HG02852 (cell line): ENCODE results near the gene ZNF358.

ENCODE experiments used
- ATAC-seq: cut with Tn5 transposase; IDR thresholded peaks from one replicate; pipeline ENCODE4 v1.9.1; 2021; ENCODE audit warnings: mild to moderate bottlenecking, moderate library complexity; ENCODE audit not compliant: unreplicated experiment

ZNF358 gene

DNA sequence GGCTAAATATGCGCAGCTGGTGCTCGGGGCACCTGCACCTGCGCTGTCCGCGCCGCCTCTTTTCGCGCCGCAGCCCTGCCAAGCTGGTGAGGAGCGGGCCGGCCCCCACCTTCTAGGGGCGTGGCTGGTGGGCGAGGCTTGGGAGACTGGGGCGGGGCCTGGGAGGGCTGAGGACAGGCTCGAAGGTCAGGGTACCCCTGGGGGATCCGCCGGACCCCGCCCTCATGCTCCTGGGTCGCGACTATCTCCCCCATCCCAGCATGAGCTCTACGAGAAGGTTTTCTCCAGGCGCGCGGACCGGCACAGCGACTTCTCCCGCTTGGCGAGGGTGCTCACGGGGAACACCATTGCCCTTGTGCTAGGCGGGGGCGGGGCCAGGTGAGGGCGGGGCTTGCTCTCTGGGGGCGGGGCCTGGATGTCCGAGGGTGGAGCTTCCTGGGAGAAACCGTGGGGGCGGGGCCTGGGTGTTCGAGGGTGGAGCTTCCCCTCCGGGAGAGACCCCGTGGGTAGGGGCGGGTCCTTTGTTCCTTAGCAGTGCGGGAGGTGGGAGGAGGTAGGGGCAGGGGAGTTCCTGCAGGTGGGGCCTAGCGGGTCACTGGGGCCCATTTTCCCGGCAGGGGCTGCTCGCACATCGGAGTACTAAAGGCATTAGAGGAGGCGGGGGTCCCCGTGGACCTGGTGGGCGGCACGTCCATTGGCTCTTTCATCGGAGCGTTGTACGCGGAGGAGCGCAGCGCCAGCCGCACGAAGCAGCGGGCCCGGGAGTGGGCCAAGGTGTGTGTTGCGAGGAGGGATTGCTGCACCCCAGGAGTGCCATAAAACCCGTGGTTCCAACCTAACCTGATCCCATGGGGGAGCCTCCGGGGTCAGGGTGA is 39.3 kb downstream of the ZNF358 start:
- ATAC-seq = no peak

DNA sequence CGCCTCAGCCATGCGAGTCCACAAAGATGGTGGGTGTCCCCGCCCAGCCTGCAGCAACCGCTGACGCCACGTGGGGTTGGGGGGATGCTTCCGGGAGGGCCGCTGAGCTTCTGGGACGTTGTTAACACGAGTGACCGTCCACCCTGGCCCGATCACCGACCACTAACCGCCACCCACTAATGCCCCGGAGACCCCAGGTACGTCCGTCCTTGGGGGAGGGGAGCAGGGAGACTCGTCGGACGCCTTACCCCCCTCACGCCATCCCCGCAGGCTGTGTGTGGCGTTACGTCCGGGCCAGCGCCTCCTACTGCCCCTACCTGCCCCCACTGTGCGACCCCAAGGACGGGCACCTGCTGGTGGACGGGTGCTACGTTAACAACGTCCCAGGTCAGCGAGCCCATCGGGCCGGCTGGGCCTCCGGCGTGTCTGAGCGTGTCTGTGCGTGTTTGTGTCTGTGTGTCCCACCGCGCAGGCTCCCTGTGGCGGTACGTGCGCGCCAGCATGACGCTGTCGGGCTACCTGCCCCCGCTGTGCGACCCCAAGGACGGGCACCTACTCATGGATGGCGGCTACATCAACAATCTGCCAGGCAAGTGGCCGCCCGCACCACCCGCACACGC is 40.9 kb downstream of the ZNF358 start:
- no peak for ATAC-seq

DNA sequence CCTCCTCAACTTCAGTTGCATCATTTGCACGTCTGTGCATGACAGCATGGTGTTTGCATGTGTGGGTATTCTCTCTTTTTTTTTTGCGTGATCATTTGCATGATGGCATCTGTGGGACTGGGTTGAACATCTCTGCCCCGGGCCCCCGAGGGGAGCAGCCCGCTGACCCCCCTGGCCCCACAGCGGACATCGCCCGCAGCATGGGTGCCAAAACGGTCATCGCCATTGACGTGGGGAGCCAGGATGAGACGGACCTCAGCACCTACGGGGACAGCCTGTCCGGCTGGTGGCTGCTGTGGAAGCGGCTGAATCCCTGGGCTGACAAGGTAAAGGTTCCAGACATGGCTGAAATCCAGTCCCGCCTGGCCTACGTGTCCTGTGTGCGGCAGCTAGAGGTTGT is 42.8 kb downstream of the ZNF358 start:
- ATAC-seq = no peak

DNA sequence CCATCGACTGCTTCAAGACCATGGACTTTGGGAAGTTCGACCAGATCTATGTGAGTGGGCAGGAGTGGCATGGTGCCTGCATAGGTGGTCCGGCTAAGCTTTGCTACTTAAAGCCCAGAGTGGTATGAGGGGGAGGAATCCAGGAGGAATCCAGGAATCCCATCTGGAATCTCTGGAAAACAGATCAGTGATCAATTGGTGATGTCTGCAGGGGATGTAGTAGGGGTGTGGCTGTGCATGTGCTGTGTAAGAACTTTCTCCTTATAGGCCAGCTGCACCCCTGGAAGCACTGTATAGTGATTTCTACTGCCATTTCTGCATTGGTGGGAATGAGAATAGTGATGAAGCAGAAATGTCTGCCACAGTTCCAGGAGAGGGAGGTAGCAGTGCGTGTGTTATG is 43.2 kb downstream of the ZNF358 start:
- ATAC-seq = no peak

GRCh38 chr19:7560255-7560654 is 44.4 kb downstream of the ZNF358 start:
- ATAC-seq = no peak

DNA sequence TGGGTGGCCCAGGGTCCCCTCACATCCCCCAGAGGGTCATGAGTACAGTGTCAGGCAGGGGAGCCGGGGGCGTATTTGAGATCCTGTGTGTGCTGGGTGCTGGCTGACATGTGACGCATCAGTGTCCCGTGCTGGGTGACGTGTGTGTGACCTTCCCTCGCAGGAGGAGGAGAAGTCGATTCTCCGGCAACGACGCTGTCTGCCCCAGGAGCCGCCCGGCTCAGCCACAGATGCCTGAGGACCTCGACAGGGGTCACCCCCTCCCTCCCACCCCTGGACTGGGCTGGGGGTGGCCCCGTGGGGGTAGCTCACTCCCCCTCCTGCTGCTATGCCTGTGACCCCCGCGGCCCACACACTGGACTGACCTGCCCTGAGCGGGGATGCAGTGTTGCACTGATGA is 45.4 kb downstream of the ZNF358 start:
- ATAC-seq = no peak

DNA sequence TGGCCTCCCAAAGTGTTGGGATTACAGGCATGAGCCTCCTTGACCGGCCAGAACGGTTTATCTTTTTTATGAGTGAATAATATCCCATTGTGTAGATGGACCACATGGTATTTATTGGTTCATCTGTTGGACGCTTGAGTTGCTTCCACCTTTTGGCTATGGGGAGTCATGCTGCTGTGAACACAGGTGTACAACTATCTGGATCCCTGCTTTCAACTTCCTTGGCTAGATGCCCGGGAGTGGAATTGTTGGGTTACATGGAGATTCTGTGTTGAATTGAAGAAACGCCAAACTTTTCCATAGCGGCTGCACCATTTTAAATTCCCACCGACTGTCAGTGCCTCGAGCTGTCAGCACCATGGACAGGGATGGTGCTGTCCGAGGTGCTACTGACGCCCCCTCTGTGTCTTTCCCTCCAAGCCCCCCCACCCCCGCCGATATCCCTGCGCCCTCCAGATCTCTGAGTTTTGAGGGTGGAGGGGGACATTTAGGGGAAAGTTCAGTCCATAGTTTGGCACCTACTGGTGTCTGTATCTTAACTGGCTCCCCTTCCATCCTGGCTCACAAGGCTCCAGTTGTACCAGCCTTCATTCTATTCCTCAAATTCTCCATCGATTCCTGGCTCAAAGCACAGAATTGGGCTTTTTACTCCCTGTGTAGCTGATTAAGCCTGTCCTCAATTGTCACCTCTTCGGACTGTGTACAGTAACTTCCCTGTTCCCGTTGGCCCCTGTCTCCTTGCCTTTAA is 46.9 kb downstream of the ZNF358 start:
- no peak for ATAC-seq

GRCh38 chr19:7564866-7565265 is 49.0 kb downstream of the ZNF358 start:
- ATAC-seq = no peak

DNA sequence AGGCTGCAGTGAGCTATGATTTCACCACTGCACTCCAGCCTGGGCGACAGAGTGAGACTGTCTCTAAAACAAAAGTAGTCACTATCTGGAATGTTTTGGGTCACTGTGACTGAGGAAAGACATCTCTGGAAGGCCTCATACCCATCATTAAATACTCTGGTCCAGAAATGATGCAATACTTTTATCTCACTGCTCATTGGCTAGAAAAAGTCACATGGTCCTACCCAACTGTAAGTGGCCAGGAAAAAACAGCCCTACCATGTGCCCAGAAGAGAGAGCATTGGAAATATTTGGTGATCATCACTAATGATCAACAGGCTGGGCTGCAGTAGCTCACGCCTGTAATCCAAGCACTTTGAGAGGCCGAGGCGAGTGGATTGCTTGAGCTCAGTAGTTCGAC is 49.4 kb downstream of the ZNF358 start:
- ATAC-seq = no peak
